ENCODE results near the gene LAGE3.

The LAGE3 gene

DNA sequence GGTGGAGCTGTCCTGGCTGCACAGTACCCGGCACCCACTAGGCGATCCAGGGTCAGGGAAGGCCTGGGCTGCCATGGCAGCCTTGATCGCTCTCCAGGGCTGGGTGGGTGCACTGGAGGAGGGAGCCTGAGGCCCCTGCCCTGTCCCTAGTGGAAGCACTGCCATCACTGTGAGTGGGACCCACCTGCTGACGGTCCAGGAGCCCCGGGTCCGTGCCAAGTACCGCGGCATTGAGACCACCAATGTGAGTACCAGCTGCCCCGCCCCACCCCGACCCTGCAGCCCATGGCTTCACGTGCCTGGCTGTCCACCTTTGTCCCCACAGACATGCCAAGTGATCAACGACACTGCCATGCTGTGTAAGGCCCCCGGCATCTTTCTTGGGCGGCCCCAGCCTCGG is 12.2 kb downstream of the LAGE3 start:
- CTCF ChIA-PET = interaction anchor here (1.5 kb wide), 1 partner anchor 29 kb away, joined by 4 read pairs; no protein-coding TSS in a partner anchor

DNA sequence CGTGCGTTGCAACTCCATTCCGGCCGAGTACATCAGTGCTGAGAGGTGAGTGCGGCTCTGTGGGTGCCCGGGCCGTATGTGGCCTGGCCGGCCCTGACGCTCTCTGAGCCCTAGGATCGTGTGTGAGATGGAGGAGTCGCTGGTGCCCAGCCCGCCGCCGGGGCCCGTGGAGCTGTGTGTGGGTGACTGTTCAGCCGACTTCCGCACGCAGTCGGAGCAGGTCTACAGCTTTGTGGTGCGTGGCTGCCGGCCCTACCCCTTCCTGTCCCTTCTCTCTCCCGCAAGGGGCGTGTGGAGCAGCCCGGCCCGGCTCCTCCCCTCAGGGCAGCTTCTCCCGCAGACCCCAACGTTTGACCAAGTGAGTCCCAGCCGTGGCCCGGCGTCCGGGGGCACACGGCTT is 13.0 kb downstream of the LAGE3 start:
- CTCF ChIA-PET = no interaction called here
- TF ChIP-seq, protein P1, sequence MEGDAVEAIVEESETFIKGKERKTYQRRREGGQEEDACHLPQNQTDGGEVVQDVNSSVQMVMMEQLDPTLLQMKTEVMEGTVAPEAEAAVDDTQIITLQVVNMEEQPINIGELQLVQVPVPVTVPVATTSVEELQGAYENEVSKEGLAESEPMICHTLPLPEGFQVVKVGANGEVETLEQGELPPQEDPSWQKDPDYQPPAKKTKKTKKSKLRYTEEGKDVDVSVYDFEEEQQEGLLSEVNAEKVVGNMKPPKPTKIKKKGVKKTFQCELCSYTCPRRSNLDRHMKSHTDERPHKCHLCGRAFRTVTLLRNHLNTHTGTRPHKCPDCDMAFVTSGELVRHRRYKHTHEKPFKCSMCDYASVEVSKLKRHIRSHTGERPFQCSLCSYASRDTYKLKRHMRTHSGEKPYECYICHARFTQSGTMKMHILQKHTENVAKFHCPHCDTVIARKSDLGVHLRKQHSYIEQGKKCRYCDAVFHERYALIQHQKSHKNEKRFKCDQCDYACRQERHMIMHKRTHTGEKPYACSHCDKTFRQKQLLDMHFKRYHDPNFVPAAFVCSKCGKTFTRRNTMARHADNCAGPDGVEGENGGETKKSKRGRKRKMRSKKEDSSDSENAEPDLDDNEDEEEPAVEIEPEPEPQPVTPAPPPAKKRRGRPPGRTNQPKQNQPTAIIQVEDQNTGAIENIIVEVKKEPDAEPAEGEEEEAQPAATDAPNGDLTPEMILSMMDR (IDR thresholded peaks at IDR 0.05; ENCODE audit: control extremely low read depth, extremely low read depth, low read depth, missing control alignments) = no peak
- POLR2A ChIA-PET = interaction anchor here (0.6 kb wide), 2 partner anchors 16 to 30 kb away, joined by 3 read pairs; no protein-coding TSS in a partner anchor
- DNase-seq (ENCODE audit: extremely low spot score) = no peak

More for the DNA sequence above, 12.2 kb downstream of the LAGE3 start:
- POLR2A ChIA-PET = no interaction called here
- TF ChIP-seq, protein P1 (IDR thresholded peaks at IDR 0.05; ENCODE audit: control extremely low read depth, extremely low read depth, low read depth, missing control alignments) = no peak
- no peak for DNase-seq (ENCODE audit: extremely low spot score)

DNA sequence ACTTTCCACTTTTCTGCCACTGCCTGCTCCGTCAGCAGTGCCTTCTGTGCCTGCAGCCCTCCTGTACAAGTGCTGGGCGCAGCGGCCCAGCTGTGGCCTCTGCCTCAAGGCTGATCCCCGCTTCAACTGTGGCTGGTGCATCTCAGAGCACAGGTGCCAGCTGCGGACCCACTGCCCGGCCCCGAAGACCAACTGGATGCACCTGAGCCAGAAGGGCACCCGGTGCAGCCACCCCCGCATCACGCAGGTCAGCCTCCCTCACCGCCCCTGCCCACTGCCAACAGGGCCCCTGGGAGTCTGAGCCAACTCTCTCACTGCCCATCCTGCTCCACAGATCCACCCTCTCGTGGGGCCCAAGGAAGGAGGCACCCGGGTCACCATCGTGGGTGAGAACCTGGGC is 13.5 kb downstream of the LAGE3 start:
- TF ChIP-seq, protein P1 (IDR thresholded peaks at IDR 0.05; ENCODE audit: control extremely low read depth, extremely low read depth, low read depth, missing control alignments) = no peak
- ChIA-PET POLR2A (no interaction called here), CTCF (no interaction called here)
- DNase-seq (ENCODE audit: extremely low spot score) = no peak

DNA sequence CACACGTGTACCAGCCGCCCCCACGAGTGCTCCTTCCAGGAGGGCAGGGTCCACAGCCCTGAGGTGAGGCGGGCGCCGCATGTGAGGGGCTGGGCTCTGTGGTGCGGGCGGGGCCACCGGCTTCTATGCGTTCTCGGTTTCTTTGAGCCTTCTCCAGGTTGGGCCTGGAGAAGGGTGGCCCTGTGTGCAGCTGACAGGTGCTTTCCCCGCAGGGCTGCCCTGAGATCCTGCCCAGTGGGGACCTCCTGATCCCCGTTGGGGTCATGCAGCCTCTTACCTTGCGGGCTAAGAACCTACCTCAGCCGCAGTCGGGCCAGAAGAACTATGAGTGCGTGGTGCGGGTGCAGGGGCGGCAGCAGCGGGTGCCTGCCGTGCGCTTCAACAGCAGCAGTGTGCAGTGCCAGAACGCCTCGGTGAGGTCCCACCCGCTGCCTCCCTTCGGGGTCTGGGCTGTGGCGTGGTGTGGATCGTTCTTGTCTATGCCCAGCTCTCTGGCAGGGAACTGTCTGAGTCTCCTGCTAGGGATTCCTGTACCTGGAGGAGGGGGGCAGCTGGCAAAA is 14.2 kb downstream of the LAGE3 start:
- ChIA-PET CTCF (no interaction called here), POLR2A (no interaction called here)
- TF ChIP-seq, protein P1 (IDR thresholded peaks at IDR 0.05; ENCODE audit: control extremely low read depth, extremely low read depth, low read depth, missing control alignments) = no peak
- no peak for DNase-seq (ENCODE audit: extremely low spot score)

DNA sequence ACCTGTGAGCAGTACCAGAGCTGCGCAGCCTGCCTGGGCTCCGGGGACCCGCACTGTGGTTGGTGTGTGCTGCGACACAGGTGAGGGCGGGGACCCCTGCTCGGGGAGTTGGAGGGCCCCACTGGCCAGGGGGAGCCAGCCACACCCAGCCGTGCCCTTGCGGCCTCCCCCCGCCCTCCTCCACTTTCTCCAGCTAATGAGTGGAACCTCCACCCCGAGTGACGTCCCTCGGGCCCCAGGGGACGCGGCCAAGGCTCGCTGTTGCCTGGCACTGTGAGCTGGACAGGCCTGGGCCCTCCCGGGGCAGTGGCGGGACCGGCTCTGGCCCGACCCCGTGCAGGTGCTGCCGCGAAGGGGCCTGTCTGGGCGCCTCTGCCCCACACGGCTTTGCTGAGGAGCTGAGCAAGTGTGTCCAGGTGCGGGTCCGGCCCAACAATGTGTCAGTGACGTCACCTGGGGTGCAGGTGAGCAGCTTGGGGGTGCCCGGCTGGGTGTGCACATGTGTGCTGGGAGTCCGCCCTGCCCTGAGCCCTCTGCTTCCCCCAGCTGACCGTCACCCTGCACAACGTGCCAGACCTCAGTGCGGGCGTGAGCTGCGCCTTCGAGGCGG is 15.4 kb downstream of the LAGE3 start:
- no peak for DNase-seq (ENCODE audit: extremely low spot score)
- CTCF ChIA-PET = interaction anchor here (0.6 kb wide), 1 partner anchor 11 kb away, joined by 3 read pairs; no protein-coding TSS in a partner anchor
- POLR2A ChIA-PET = no interaction called here
- TF ChIP-seq, protein P1 (IDR thresholded peaks at IDR 0.05; ENCODE audit: control extremely low read depth, extremely low read depth, low read depth, missing control alignments) = no peak

DNA sequence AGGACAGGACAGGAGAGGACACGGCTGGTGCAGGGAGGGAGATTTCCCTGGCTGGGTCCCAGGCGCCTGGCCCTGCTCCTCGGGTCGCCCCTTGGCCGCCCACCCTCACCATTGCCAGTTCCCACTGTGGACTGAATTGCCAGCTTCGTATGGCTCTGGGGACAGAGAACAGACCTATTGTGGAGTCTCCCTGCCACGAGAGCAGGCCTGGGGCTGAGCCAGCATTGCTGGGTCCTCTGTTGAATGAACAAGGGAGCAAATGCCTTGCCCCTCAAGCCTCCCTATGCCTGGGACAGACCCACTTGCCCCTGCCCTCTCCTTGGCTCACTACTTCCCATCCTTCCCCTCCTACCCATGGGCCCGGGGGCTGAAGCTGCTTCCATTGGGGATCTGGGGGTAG is 16.7 kb downstream of the LAGE3 start:
- TF ChIP-seq, protein P1 (IDR thresholded peaks at IDR 0.05; ENCODE audit: control extremely low read depth, extremely low read depth, low read depth, missing control alignments) = no peak
- POLR2A ChIA-PET = no interaction called here
- CTCF ChIA-PET = no interaction called here
- no peak for DNase-seq (ENCODE audit: extremely low spot score)
